ENCODE results near the gene STKLD1. TPM values are rescaled to one million over a fixed set of nuclear protein-coding genes. Genes with fewer than 3 reads are reported as not detected.

The STKLD1 gene
- total RNA-seq, 1 experiment from 2014 or later: 0.94 TPM

DNA sequence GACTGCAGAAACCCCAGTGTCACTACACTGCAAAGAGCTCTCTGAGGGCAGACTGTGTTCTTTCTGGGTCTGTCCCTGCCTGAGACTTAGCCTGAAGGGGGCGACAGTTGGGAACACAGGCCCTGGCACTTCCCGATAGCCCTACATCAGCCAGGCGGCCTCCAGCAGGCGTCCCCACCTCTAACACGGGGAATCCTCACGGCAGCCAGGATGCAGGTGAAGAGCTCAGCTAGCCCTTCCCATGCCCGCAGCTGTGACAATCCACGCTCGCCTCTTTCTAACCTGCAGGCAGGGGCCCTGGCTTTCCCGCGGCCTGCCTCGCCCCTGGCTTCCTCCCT is 34.1 kb upstream of the STKLD1 start:
- TF ChIP-seq, protein P1, sequence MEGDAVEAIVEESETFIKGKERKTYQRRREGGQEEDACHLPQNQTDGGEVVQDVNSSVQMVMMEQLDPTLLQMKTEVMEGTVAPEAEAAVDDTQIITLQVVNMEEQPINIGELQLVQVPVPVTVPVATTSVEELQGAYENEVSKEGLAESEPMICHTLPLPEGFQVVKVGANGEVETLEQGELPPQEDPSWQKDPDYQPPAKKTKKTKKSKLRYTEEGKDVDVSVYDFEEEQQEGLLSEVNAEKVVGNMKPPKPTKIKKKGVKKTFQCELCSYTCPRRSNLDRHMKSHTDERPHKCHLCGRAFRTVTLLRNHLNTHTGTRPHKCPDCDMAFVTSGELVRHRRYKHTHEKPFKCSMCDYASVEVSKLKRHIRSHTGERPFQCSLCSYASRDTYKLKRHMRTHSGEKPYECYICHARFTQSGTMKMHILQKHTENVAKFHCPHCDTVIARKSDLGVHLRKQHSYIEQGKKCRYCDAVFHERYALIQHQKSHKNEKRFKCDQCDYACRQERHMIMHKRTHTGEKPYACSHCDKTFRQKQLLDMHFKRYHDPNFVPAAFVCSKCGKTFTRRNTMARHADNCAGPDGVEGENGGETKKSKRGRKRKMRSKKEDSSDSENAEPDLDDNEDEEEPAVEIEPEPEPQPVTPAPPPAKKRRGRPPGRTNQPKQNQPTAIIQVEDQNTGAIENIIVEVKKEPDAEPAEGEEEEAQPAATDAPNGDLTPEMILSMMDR (IDR thresholded peaks at IDR 0.05; ENCODE audit: unreplicated experiment): no peak
- DNase-seq: no peak
- CTCF ChIA-PET: no interaction called here
- no peak overlapping the region for H3K4me3 Mint-ChIP-seq (ENCODE audit: low read depth, unreplicated experiment)
- intact Hi-C loops (cut with micrococcal nuclease; ENCODE audit: unreplicated experiment): loop anchor here (10.0 kb wide), 1 partner anchor 63 kb away; no protein-coding TSS in a partner anchor
- no peaks in the 10 kb centered on the region for H3K9me3 Mint-ChIP-seq (ENCODE audit: low read depth, unreplicated experiment)
- no peak overlapping the region for H3K27ac Mint-ChIP-seq (ENCODE audit: unreplicated experiment)
- H3K4me1 Mint-ChIP-seq (ENCODE audit: low read depth, unreplicated experiment): no peaks in the 10 kb centered on the region
- no TSS peak for BruUV-seq (replicated peaks)
- no peaks in the 10 kb centered on the region for H3K27me3 Mint-ChIP-seq (ENCODE audit: unreplicated experiment)
- H3K36me3 Mint-ChIP-seq (ENCODE audit: insufficient read depth, unreplicated experiment): peaks cover 18% of the 10 kb centered on the region

DNA sequence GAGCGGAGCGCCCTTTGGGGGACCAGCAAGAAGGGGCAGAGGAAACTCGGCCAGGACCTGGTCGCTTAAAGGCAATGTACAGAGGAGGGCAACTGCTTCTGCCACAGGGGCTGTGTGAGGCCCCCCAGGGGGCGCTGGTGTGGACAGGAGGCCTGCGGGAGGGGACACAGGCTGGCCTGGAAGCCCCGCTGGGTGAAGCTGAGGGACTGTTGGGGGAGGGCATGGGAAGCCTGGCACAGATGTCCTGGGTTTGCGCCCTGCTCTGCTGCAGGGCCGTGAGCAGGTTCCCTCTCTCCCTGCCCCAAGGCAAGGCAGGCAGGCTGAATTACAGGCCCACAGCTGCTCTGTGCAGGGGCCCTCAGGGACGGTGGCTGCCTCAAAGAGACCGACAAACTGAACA is 33.6 kb upstream of the STKLD1 start:
- H3K27me3 Mint-ChIP-seq (ENCODE audit: unreplicated experiment): no peaks in the 10 kb centered on the region
- no peaks in the 10 kb centered on the region for H3K9me3 Mint-ChIP-seq (ENCODE audit: low read depth, unreplicated experiment)
- CTCF ChIA-PET: no interaction called here
- no peaks in the 10 kb centered on the region for H3K4me1 Mint-ChIP-seq (ENCODE audit: low read depth, unreplicated experiment)
- no peak overlapping the region for H3K4me3 Mint-ChIP-seq (ENCODE audit: low read depth, unreplicated experiment)
- peaks cover 23% of the 10 kb centered on the region for H3K36me3 Mint-ChIP-seq (ENCODE audit: insufficient read depth, unreplicated experiment)
- TF ChIP-seq, protein P1 (IDR thresholded peaks at IDR 0.05; ENCODE audit: unreplicated experiment): peak; percentile 22
- intact Hi-C loops (cut with micrococcal nuclease; ENCODE audit: unreplicated experiment): loop anchor here (10.0 kb wide), 1 partner anchor 62 kb away; no protein-coding TSS in a partner anchor
- H3K27ac Mint-ChIP-seq (ENCODE audit: unreplicated experiment): no peak overlapping the region
- DNase-seq: peak; percentile 22
- BruUV-seq (replicated peaks): no TSS peak

DNA sequence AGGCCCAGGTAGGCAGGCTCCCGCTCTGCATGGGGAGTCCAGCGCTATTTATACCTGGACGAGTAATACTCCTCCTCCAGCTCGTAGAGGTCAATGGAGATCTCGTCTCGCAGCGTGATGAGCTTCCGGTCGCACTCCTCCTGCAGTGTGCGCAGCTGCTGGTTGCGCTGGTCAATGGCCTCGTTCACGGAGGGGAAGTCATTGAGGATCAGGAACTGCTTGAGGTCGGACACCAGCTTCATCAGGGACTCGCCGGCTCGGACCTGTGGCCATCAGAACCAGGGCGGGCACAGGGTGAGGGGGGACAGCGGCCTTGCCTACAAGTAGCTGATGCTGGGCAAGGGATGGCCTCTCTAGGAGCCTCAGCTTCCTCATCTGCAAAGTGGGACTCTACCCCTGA is 32.1 kb upstream of the STKLD1 start:
- BruUV-seq (replicated peaks): no TSS peak
- no peak overlapping the region for H3K4me3 Mint-ChIP-seq (ENCODE audit: low read depth, unreplicated experiment)
- H3K36me3 Mint-ChIP-seq (ENCODE audit: insufficient read depth, unreplicated experiment): peaks cover 34% of the 10 kb centered on the region
- intact Hi-C loops (cut with micrococcal nuclease; ENCODE audit: unreplicated experiment): loop anchor here (10.0 kb wide), 1 partner anchor 61 kb away; no protein-coding TSS in a partner anchor
- H3K27me3 Mint-ChIP-seq (ENCODE audit: unreplicated experiment): no peaks in the 10 kb centered on the region
- CTCF ChIA-PET: no interaction called here
- no peak for DNase-seq
- H3K4me1 Mint-ChIP-seq (ENCODE audit: low read depth, unreplicated experiment): no peaks in the 10 kb centered on the region
- no peaks in the 10 kb centered on the region for H3K9me3 Mint-ChIP-seq (ENCODE audit: low read depth, unreplicated experiment)
- no peak overlapping the region for H3K27ac Mint-ChIP-seq (ENCODE audit: unreplicated experiment)
- TF ChIP-seq, protein P1 (IDR thresholded peaks at IDR 0.05; ENCODE audit: unreplicated experiment): no peak

DNA sequence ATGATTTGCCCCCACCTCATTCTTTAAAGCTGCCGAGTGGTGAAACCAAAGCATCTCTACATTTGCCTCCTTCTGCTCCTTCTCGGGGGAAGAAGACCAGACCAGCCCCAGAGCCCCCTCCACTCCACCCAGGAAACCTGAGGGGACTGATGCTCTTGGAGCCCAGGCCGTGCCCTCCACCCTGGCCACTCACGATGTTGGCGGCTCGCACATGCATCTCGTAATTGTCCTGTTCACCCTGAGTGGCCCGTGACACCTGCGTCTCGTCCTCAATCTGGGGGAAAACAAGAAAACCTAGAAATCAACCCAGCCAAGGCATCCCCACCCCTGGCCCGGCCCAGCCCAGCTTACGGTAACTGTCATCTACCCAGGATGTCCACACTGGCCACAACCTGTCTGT is 31.2 kb upstream of the STKLD1 start:
- H3K4me3 Mint-ChIP-seq (ENCODE audit: low read depth, unreplicated experiment): no peak overlapping the region
- BruUV-seq (replicated peaks): no TSS peak

More for the DNA sequence above, 31.2 kb upstream of the STKLD1 start:
- H3K36me3 Mint-ChIP-seq (ENCODE audit: insufficient read depth, unreplicated experiment): peaks cover 43% of the 10 kb centered on the region
- intact Hi-C loops (cut with micrococcal nuclease; ENCODE audit: unreplicated experiment): loop anchor here (10.0 kb wide), 1 partner anchor 60 kb away; no protein-coding TSS in a partner anchor
- H3K27me3 Mint-ChIP-seq (ENCODE audit: unreplicated experiment): no peaks in the 10 kb centered on the region
- CTCF ChIA-PET: no interaction called here
- TF ChIP-seq, protein P1 (IDR thresholded peaks at IDR 0.05; ENCODE audit: unreplicated experiment): no peak
- no peaks in the 10 kb centered on the region for H3K9me3 Mint-ChIP-seq (ENCODE audit: low read depth, unreplicated experiment)
- no peak for DNase-seq
- peaks cover 4% of the 10 kb centered on the region for H3K4me1 Mint-ChIP-seq (ENCODE audit: low read depth, unreplicated experiment)
- H3K27ac Mint-ChIP-seq (ENCODE audit: unreplicated experiment): no peak overlapping the region

Data from Calu3 (cell line).